ENCODE results near the gene RALGAPB.
"Not testable (repeated sequence)": the region's sequence is repeated elsewhere in the genome, so short reads cannot be mapped to it uniquely, and the experiment has no call there.

RALGAPB gene

GRCh38 chr20:38584099-38584763 is 111.6 kb downstream of the RALGAPB start:
- DNase-seq (ENCODE audit: low read depth): no peak

DNA sequence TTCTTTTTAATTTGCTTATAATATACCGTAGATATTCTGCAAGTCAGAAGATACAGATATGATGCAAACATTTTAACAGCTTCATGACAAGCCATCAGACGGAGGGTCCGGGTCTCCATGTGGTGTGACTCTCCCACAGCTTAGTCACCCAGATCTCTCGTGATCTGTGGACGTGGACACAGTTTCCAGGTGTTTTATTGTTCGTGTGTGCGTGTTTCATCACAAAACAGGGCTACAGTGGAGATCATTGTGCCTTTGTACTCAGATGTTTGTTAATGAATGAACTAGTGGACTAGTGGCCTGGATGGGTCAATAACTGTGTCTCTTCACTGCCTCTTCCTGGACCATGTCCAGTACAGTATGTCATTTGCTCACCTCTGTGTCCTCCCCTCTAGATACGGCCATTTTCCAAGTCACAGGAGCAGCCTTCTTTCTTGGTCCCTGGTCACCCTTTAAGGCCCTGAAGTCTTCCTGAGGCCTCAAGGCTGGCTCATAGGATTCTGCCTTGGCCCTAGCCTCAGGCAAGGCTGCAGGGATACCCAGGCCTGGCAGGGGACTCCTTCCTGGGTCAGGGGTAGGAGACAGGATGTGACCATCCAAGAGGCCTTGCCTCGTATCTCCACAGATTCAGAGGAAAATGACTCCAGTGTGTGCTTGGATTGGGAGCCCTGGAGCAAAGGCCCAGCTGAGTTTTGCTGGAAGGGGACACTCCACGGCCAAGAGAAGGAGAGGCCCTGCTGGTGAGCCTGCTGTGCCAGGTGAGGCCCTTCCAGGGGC is 112.9 kb downstream of the RALGAPB start:
- no peak for DNase-seq (ENCODE audit: low read depth)

- no peak for DNase-seq (ENCODE audit: low read depth)
Measured at GRCh38 chr20:38586181-38586525, 113.5 kb downstream of the RALGAPB start.

- no peak for DNase-seq (ENCODE audit: low read depth)
Measured at GRCh38 chr20:38588303-38588702, 115.7 kb downstream of the RALGAPB start.

- DNase-seq (ENCODE audit: low read depth): no peak
Measured at GRCh38 chr20:38589351-38589750, 116.7 kb downstream of the RALGAPB start.

DNA sequence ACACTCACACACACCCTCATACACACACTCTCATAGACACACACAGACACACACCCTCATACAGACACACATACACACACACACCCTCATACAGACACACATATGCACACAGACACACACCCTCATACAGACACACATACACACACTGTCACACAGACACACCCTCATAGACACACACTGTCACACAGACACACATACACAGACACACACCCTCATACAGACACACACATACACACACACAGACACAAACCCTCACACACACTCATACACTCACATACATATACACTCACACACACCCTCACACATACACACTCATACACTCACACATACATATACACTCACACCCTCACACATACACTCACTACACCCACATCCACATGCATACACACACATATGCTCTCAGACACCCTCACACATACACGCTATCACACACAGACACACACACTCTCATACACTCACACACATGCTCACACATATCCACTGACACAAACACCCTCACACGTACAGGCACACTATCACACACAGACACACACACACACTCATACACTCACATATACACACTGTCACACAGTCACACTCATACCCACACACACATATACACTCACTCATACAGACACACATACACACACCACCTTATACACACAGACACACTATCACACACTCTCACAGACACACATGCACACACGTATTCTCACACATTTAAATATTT is 117.5 kb downstream of the RALGAPB start:
- DNase-seq (ENCODE audit: low read depth): no peak

- no peak for DNase-seq (ENCODE audit: low read depth)
Measured at GRCh38 chr20:38590676-38591473, 118.2 kb downstream of the RALGAPB start.

GRCh38 chr20:38591474-38592410 is 119.1 kb downstream of the RALGAPB start:
- DNase-seq (ENCODE audit: low read depth): no peak

GRCh38 chr20:38592411-38592790 is 119.8 kb downstream of the RALGAPB start:
- peak; percentile 53 for DNase-seq (ENCODE audit: low read depth)

DNA sequence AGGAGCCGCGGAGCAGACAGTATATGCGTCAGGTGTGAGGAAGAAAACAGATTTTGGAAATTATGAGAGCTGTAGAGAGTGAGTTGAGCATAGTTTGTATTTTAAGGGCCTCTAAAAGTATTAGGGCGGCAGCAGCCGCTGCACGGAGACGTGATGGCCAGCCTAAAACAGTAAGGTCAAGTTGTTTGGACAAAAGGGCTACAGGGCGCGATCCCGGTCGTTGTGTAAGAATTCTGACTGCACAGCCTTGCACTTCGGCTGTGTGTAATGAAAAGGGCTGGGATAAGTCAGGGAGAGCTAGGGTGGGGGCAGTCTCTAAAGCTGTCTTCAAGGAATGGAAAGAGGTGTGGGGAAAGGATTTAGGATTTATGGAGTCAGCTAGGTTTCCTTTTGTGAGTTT is 121.6 kb downstream of the RALGAPB start:
- DNase-seq (ENCODE audit: low read depth): not testable (repeated sequence)

DNA sequence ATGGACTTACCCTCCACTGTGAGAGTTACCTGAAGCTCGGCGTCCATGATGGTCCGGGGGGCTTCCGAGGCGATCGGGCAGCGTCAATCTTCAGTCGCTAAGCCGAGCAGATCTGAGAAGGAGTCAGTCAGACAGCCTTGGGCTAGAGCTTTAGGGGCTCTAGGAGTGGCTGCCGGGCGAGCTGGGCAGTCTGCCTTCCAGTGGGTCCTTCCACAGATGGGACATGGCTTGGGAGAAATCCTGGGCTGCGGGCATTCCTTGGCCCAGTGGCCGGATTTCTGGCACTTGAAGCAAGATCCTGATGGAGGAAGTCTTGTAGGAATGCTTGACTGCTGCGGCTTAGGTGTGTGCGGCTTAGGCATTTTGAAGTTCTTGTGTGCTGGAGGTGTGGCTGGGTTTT is 123.2 kb downstream of the RALGAPB start:
- DNase-seq (ENCODE audit: low read depth): not testable (repeated sequence)

DNA sequence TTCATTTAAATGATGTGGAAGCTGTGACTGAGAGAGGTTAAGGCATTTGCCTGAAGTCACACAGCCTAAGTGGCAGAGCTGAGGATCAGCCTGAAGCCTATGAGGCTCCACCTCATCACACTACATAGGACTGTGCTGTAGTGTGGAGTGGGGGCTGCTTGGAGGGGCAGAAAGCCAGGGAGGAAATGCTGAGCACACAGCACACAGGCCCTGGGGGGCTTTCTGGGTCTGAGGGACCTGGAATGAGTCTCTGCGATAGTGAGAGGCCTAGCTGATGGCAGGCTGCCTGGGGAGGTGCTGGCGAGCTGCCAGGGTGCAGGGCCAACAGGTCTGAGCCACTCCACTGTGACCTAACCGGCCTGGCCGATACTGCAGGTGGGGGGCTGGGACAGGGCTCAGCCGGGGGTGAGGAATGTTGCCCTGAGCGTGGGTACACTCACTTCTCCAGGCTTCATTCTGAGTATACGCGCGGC is 126.8 kb downstream of the RALGAPB start:
- DNase-seq (ENCODE audit: low read depth): peak; percentile 22

- DNase-seq (ENCODE audit: low read depth): no peak
Measured at GRCh38 chr20:38600057-38600456, 127.4 kb downstream of the RALGAPB start.

DNA sequence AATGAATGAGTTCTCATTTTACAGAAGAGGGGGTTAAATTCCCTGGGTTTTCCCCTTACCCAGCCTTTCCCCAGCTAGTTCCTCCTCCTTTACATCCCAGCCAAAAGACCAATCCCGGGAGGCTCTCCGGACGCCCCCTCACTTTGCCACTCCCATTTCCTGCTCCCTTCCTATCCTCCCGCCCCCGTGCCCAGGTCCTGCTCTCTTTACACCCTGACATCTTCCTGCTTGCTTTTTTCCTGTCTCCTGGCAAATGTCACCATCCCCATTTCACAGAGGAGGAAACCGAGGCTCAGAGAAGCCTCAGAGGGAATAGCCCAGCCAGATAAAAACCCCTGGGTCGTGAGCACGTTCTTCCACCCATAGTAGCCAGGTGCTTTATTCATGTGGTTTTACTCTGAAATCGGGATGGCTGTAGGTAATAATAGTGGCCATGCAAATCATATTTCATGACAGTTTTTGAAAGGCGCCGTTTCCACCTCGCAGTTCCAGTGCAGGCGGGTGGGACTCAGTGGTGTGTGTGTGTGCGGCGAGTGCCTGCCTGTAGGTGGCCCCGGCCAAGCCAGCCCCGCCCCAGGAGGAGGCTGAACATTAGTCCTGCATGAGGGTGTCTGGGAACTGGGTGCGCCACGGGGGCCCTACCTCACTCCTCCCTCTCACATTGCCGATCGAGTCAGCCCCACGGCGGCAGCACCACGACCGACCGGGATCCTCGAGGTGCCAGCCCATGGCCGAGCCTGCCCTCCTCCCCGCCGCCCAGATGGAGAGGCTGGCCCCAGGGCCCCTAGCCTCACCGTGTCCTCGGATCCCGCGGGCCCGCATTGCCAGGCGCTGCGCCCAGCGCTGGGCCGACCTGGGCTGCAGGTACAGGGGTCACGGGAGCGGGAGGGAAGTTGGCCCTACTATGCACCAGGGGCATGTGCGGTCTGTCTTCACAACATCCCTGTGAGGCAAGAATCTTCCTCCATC is 128.9 kb downstream of the RALGAPB start, which contains the start of gene ARHGAP40:
Gene ARHGAP40, plus strand, starts transcription at position 594 of the 969 bp plus-strand sequence.
- peak; percentile 68 for DNase-seq (ENCODE audit: low read depth)

DNA sequence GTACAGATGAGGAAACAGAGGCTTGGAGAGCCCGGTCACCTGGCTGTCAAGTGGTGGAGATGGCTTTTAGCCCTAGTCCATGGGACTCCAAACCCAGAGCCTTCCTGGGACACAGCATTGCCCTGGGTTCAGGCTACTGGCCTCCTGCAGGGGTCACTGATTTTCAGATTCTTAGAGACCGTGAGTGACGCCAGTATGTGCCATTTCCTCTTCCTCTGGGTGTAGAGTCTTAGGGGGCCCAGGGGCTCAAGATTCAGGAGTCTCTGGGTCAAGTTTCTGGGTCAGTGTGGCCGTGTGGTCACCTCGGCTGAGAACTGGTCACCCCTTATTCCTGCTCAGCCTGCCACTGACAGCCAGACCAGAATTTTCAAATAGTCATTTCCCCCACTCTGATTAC is 129.5 kb downstream of the RALGAPB start:
- peak; percentile 49 for DNase-seq (ENCODE audit: low read depth)

DNA sequence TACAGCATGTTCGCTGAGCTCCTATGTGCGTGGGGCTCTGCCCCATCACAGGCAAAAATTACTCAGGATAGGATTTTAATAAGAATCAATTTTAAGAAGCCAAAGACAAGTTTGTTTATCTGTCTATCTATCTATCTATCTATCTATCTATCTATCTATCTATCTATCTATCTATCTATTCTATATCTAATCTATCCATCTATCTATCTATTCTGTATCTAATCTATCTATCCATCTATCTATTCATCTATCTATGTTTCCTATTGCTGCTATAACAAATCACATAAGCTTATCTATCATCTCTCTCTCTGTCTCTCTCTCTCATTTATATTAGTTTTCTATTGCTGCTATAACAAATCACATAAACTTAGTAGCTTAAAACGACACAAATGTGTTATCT is 130.6 kb downstream of the RALGAPB start:
- no peak for DNase-seq (ENCODE audit: low read depth)

DNA sequence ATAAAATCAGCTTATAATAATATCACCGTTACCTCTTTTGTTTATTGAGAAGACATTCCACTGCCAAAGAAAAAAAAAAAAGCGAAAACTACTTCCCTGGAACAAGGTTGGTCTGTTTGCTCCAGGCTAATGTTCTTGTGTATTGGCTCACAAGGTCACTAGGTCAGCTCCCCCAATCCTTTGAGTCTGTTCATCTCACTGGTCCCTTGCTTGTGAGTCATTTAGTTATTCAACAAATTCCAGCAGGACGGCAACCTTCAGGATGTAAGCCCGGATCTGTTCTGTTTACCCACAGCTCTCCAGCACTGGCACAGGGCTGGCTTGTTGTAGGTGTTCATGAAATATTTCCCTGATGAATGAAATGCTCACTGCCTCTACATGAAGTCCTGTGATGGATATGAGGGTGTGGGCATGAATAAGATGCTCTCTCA is 132.2 kb downstream of the RALGAPB start:
- DNase-seq (ENCODE audit: low read depth): peak; percentile 96

GRCh38 chr20:38607351-38607750 is 134.7 kb downstream of the RALGAPB start:
- no peak for DNase-seq (ENCODE audit: low read depth)

GRCh38 chr20:38608188-38608587 is 135.5 kb downstream of the RALGAPB start:
- no peak for DNase-seq (ENCODE audit: low read depth)

GRCh38 chr20:38609815-38610214 is 137.2 kb downstream of the RALGAPB start:
- DNase-seq (ENCODE audit: low read depth): peak; percentile 25
